Esophagus muscularis mucosa (tissue), 3 donors: Measurements from ENCODE around the gene TNFSF11.

Source experiments
- POLR2AphosphoS5 ChIP-seq, 2 donors: sonication (generic); formaldehyde crosslinking; IDR thresholded peaks; one replicate each; pipeline ENCODE4 v1.6.1; 2017; ENCODE audit warnings: antibody characterized with exemption in 2 of 2
- TF ChIP-seq, protein P1 (sequence below), 3 experiments: fragments of 200-600 bp in 2 of 3; fragments of 450-650 bp in 1 of 3; sonication (generic) in 2 of 3; IDR thresholded peaks; one replicate each; pipeline ENCODE4 v1.5.1; 2017 to 2019; ENCODE audit warnings: antibody characterized with exemption in 3 of 3, mild to moderate bottlenecking in 2 of 3, moderate library complexity in 1 of 3

DNA sequence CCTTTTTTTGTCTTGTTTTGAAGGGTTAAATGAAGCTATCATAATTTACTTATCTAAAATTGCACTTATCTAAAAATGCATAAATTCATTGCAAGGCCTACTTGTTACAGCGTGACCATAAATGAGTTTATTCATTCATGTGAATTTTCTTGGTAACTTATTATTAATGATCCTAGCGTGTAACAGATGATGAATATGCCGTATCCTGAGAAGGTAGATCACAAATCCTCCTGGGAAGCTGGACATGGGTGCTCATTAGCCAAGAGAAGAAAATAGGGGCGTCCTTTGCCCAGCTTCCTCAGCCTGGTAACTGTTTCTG, 21.3 kb downstream of the TNFSF11 start:
- TF ChIP-seq, protein P1, sequence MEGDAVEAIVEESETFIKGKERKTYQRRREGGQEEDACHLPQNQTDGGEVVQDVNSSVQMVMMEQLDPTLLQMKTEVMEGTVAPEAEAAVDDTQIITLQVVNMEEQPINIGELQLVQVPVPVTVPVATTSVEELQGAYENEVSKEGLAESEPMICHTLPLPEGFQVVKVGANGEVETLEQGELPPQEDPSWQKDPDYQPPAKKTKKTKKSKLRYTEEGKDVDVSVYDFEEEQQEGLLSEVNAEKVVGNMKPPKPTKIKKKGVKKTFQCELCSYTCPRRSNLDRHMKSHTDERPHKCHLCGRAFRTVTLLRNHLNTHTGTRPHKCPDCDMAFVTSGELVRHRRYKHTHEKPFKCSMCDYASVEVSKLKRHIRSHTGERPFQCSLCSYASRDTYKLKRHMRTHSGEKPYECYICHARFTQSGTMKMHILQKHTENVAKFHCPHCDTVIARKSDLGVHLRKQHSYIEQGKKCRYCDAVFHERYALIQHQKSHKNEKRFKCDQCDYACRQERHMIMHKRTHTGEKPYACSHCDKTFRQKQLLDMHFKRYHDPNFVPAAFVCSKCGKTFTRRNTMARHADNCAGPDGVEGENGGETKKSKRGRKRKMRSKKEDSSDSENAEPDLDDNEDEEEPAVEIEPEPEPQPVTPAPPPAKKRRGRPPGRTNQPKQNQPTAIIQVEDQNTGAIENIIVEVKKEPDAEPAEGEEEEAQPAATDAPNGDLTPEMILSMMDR (IDR thresholded peaks at IDR 0.05), result no peak
- no peak for TF ChIP-seq POLR2AphosphoS5 (IDR thresholded peaks at IDR 0.05)
